HL-60/S4 (cell line): ENCODE data around the gene JAG1.

Experiments used
- in situ Hi-C: fragments of 300-500 bp; cut with MboI; formaldehyde crosslinking; loops from 2 replicates; pipeline ENCODE4 v1.14.3; 2022; ENCODE audit warnings: low sequenced_read_pairs

The JAG1 gene

GRCh38 chr20:10699941-10700340 lies 26.1 kb upstream of the JAG1 start:
- in situ Hi-C loops, result no loop called here

GRCh38 chr20:10699489-10699888 lies 25.7 kb upstream of the JAG1 start:
- in situ Hi-C loops, result no loop called here

GRCh38 chr20:10696650-10697049 lies 22.9 kb upstream of the JAG1 start:
- in situ Hi-C loops, result no loop called here

GRCh38 chr20:10689385-10689784 lies 15.6 kb upstream of the JAG1 start:
- in situ Hi-C loops, result no loop called here

- in situ Hi-C loops, result no loop called here
These were observed 14.1 kb upstream of the JAG1 start for GRCh38 chr20:10687895-10688294.

- in situ Hi-C loops, result no loop called here
These were observed 12.7 kb upstream of the JAG1 start for GRCh38 chr20:10686356-10687133.

GRCh38 chr20:10683537-10683936 lies 9.7 kb upstream of the JAG1 start:
- in situ Hi-C loops, result no loop called here

- in situ Hi-C loops, result no loop called here
These were observed 9.1 kb upstream of the JAG1 start for GRCh38 chr20:10682939-10683338.

- in situ Hi-C loops, result no loop called here
These were observed 7.7 kb upstream of the JAG1 start for GRCh38 chr20:10681494-10681893.

- in situ Hi-C loops, result no loop called here
These were observed 6.8 kb upstream of the JAG1 start for GRCh38 chr20:10680571-10680970.

- in situ Hi-C loops, result no loop called here
These were observed 5.5 kb upstream of the JAG1 start for GRCh38 chr20:10679269-10679668.

- in situ Hi-C loops, result no loop called here
These were observed 2.7 kb upstream of the JAG1 start for GRCh38 chr20:10676518-10676917.

- in situ Hi-C loops, result no loop called here
These were observed 1.6 kb upstream of the JAG1 start for GRCh38 chr20:10675450-10675848.

GRCh38 chr20:10674684-10675449 lies 1.1 kb upstream of the JAG1 start:
- in situ Hi-C loops, result loop anchor here (25.0 kb wide), 1 partner anchor 213 kb away; no protein-coding TSS in a partner anchor

GRCh38 chr20:10673176-10673841 lies 490 bp downstream of the JAG1 start:
- in situ Hi-C loops, result loop anchor here (25.0 kb wide), 1 partner anchor 211 kb away; no protein-coding TSS in a partner anchor

GRCh38 chr20:10672624-10673127 lies 1.1 kb downstream of the JAG1 start:
- in situ Hi-C loops, result loop anchor here (25.0 kb wide), 1 partner anchor 210 kb away; no protein-coding TSS in a partner anchor

GRCh38 chr20:10671919-10672623 lies 1.7 kb downstream of the JAG1 start:
- in situ Hi-C loops, result loop anchor here (25.0 kb wide), 1 partner anchor 210 kb away; no protein-coding TSS in a partner anchor

- in situ Hi-C loops, result loop anchor here (25.0 kb wide), 1 partner anchor 209 kb away; no protein-coding TSS in a partner anchor
These were observed 2.4 kb downstream of the JAG1 start for GRCh38 chr20:10671221-10671918.

GRCh38 chr20:10670501-10671220 lies 3.1 kb downstream of the JAG1 start:
- in situ Hi-C loops, result loop anchor here (25.0 kb wide), 1 partner anchor 208 kb away; no protein-coding TSS in a partner anchor
